GM19043 (cell line): Measurements from ENCODE around the gene GRHL1.

Source experiments
- ATAC-seq: cut with Tn5 transposase; IDR thresholded peaks from one replicate; pipeline ENCODE4 v1.9.1; 2021; ENCODE audit warnings: low read depth; ENCODE audit not compliant: unreplicated experiment

The GRHL1 gene

GRCh38 chr2:9948721-9949120, 2.8 kb upstream of the GRHL1 start:
- no peak for ATAC-seq

- no peak for ATAC-seq
Observed at GRCh38 chr2:9949239-9949991, 2.1 kb upstream of the GRHL1 start.

- no peak for ATAC-seq
Observed at GRCh38 chr2:9949992-9950520, 1.4 kb upstream of the GRHL1 start.

GRCh38 chr2:9950521-9951271, 797 bp upstream of the GRHL1 start:
- ATAC-seq: peak; percentile 28

- no peak for ATAC-seq
Observed at GRCh38 chr2:9951272-9951521, 296 bp upstream of the GRHL1 start.

GRCh38 chr2:9952286-9952737, 819 bp downstream of the GRHL1 start:
- no peak for ATAC-seq

GRCh38 chr2:9952856-9953503, 1.5 kb downstream of the GRHL1 start:
- ATAC-seq: no peak

GRCh38 chr2:9954136-9954535, 2.6 kb downstream of the GRHL1 start:
- no peak for ATAC-seq

GRCh38 chr2:9958057-9958456, 6.6 kb downstream of the GRHL1 start:
- no peak for ATAC-seq

GRCh38 chr2:9959262-9959661, 7.8 kb downstream of the GRHL1 start:
- no peak for ATAC-seq

GRCh38 chr2:9961013-9961412, 9.5 kb downstream of the GRHL1 start:
- ATAC-seq: no peak

GRCh38 chr2:9964334-9964980, 13.0 kb downstream of the GRHL1 start:
- no peak for ATAC-seq

GRCh38 chr2:9965119-9965822, 13.8 kb downstream of the GRHL1 start:
- ATAC-seq: no peak

GRCh38 chr2:9966491-9967022, 15.1 kb downstream of the GRHL1 start:
- no peak for ATAC-seq

GRCh38 chr2:9967053-9967775, 15.7 kb downstream of the GRHL1 start:
- peak; percentile 53 for ATAC-seq

GRCh38 chr2:9968553-9969497, 17.3 kb downstream of the GRHL1 start:
- no peak for ATAC-seq

- no peak for ATAC-seq
Observed at GRCh38 chr2:9970200-9971044, 18.9 kb downstream of the GRHL1 start.
